Neural cell (in vitro differentiated cells): ENCODE data around the gene PLIN4. TPM values are rescaled to one million over a fixed set of nuclear protein-coding genes. Genes with fewer than 3 reads are reported as not detected.

Experiments used
- H2AFZ ChIP-seq: fragments of 200-600, 300-800 bp; sonication (generic), shearing (Covaris generic); 2 replicates; pipeline ENCODE4 v1.6.0; 2014; ENCODE audit warnings: low read depth, mild to moderate bottlenecking, antibody characterized with exemption, low read length, moderate library complexity
- H3F3A ChIP-seq: fragments of 200-600 bp; shearing (Covaris generic); 2 replicates; pipeline ENCODE4 v1.6.1; 2016; ENCODE audit warnings: mild to moderate bottlenecking, moderate library complexity, mixed read lengths, antibody characterized with exemption, low read length; ENCODE audit not compliant: insufficient read depth, poor library complexity, severe bottlenecking
- H3K27ac ChIP-seq: fragments of 200-600, 300-800 bp; sonication (generic), shearing (Covaris generic); 2 replicates; pipeline ENCODE4 v1.5.1; 2014; ENCODE audit warnings: mild to moderate bottlenecking, low read length, moderate library complexity
- H3K27me3 ChIP-seq: fragments of 300-800, 200-600 bp; sonication (generic), shearing (Covaris generic); 2 replicates; pipeline ENCODE4 v1.6.0; 2014; ENCODE audit warnings: mild to moderate bottlenecking, low read depth, low read length, moderate library complexity; ENCODE audit not compliant: insufficient read depth
- H3K36me3 ChIP-seq: fragments of 300-800, 200-600 bp; sonication (generic), shearing (Covaris generic); 2 replicates; pipeline ENCODE4 v1.5.1; 2014; ENCODE audit warnings: mild to moderate bottlenecking, antibody characterized with exemption, low read length, moderate library complexity; ENCODE audit not compliant: insufficient read depth
- H3K4me2 ChIP-seq: fragments of 300-800, 200-600 bp; sonication (generic), shearing (Covaris generic); 2 replicates; pipeline ENCODE4 v1.6.0; 2014; ENCODE audit warnings: mild to moderate bottlenecking, low read length
- H3K4me3 ChIP-seq: fragments of 300-800, 200-600 bp; sonication (generic), shearing (Covaris generic); 2 replicates; pipeline ENCODE4 v1.5.1; 2014; ENCODE audit warnings: mild to moderate bottlenecking, low read length, moderate library complexity
- H3K79me2 ChIP-seq: fragments of 200-600 bp; shearing (Covaris generic); replicated peaks from 2 replicates; pipeline ENCODE4 v1.6.0; 2014; ENCODE audit warnings: mild to moderate bottlenecking, low read length, moderate library complexity; ENCODE audit not compliant: insufficient read depth
- H3K9ac ChIP-seq: fragments of 300-800, 200-600 bp; sonication (generic), shearing (Covaris generic); 2 replicates; pipeline ENCODE4 v1.6.1; 2016; ENCODE audit warnings: mild to moderate bottlenecking, low read length, mixed read lengths
- H3K9me2 ChIP-seq: fragments of 200-600 bp; shearing (Covaris generic); 2 replicates; pipeline ENCODE4 v1.6.1; 2016; ENCODE audit warnings: mild to moderate bottlenecking, low read length, mixed read lengths; ENCODE audit not compliant: insufficient read depth
- H3K9me3 ChIP-seq: fragments of 200-600, 300-800 bp; sonication (generic), shearing (Covaris generic); 2 replicates; pipeline ENCODE4 v1.6.1; 2016; ENCODE audit warnings: mild to moderate bottlenecking, mixed run types, low read length, moderate library complexity, mixed read lengths
- H4K20me1 ChIP-seq: fragments of 200-600 bp; shearing (Covaris generic); 2 replicates; pipeline ENCODE4 v1.6.1; 2016; ENCODE audit warnings: mild to moderate bottlenecking, mixed run types; ENCODE audit not compliant: insufficient read depth
- EP300 ChIP-seq: fragments of 450-650 bp; conservative IDR thresholded peaks from 2 replicates; pipeline ENCODE4 v1.6.1; 2014; ENCODE audit warnings: antibody characterized with exemption, mild to moderate bottlenecking, moderate library complexity; ENCODE audit not compliant: poor library complexity, severe bottlenecking
- EZH2 ChIP-seq: fragments of 200-600, 300-800 bp; shearing (Covaris generic), sonication (generic); IDR thresholded peaks from 2 replicates; pipeline ENCODE4 v1.6.1; 2014; ENCODE audit warnings: antibody characterized with exemption, low read length, borderline replicate concordance, mild to moderate bottlenecking; ENCODE audit not compliant: insufficient read depth, poor library complexity, severe bottlenecking
- MXI1 ChIP-seq: fragments of 450-650 bp; conservative IDR thresholded peaks from 2 replicates; pipeline ENCODE4 v1.6.1; 2014; ENCODE audit warnings: antibody characterized with exemption, mild to moderate bottlenecking; ENCODE audit not compliant: poor library complexity, severe bottlenecking
- POLR2AphosphoS5 ChIP-seq: IDR thresholded peaks from 2 replicates; pipeline ENCODE4 v1.6.1; 2012
- RAD21 ChIP-seq: fragments of 450-650 bp; conservative IDR thresholded peaks from 2 replicates; pipeline ENCODE4 v1.6.1; 2014; ENCODE audit warnings: antibody characterized with exemption, mild to moderate bottlenecking, moderate library complexity
- SMC3 ChIP-seq: fragments of 450-650 bp; conservative IDR thresholded peaks from 2 replicates; pipeline ENCODE4 v1.6.1; 2014; ENCODE audit warnings: antibody characterized with exemption, mild to moderate bottlenecking, moderate library complexity; ENCODE audit not compliant: poor library complexity
- TAF1 ChIP-seq: IDR thresholded peaks from 2 replicates; pipeline ENCODE4 v1.6.1; 2012; ENCODE audit warnings: low read depth
- polyA plus RNA-seq: library from polyadenylated mRNA; depleted of rRNA; stranded (reverse); fragments of >200 nt; gene quantifications from 2 replicates; pipeline ENCODE4 v1.2.3, GENCODE V29; 2014
- TF ChIP-seq, protein P1 (sequence below): IDR thresholded peaks from 2 replicates; pipeline ENCODE4 v1.6.1; 2012; ENCODE audit warnings: borderline replicate concordance
- TF ChIP-seq, protein P2 (sequence below): fragments of 450-650 bp; IDR thresholded peaks from 2 replicates; pipeline ENCODE4 v1.5.1; 2014; ENCODE audit warnings: antibody characterized with exemption, mild to moderate bottlenecking, moderate library complexity; ENCODE audit not compliant: poor library complexity, severe bottlenecking

The PLIN4 gene
- polyA plus RNA-seq, 1 donor from 2014 or later: not detected

DNA sequence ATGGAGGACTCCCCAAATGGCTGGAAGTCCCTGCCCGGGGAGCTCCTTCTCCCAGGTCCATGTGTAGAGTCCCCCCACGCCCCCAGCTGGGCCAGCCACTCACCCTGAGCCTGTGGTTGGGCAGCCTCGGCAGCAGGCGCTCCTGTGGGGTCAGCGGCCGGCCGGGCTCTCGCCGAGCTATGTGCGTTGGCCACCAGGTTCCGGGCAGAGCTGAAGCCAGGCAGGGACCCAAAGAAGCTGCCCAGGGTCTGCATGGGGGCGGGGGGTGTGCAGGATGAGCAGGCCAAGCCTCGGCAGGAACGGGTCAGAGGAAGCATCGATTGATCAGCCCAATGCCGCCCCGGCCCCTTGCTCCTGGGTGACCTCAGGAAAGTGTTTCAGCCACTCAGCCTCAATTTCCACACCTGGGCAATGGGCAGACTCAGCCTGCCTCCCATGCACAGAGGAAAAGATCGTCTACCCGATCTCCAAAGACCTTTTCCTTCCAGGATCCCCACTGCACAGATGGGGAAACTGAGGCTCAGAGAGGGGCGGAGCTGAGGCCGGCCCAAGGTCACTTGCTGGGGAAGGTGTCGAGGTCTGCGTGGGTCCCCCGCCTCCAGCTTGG, 732 bp downstream of the PLIN4 start:
- no peaks in the 10 kb centered on the region for H4K20me1 ChIP-seq
- H3K9me2 ChIP-seq: no peaks in the 10 kb centered on the region
- no peak overlapping the region for H3K9ac ChIP-seq
- H3K79me2 ChIP-seq: no peaks in the 10 kb centered on the region
- no peaks in the 10 kb centered on the region for H3K36me3 ChIP-seq
- no peak overlapping the region for H3K4me2 ChIP-seq
- no peaks in the 10 kb centered on the region for H3F3A ChIP-seq
- no peak overlapping the region for H2AFZ ChIP-seq
- no peaks in the 10 kb centered on the region for H3K27me3 ChIP-seq
- H3K4me3 ChIP-seq: no peak overlapping the region
- H3K27ac ChIP-seq: no peak overlapping the region
- H3K9me3 ChIP-seq: no peaks in the 10 kb centered on the region
- TF ChIP-seq MXI1 (no peak), TAF1 (no peak), RAD21 (no peak), SMC3 (no peak), EZH2 (no peak), EP300 (no peak), POLR2AphosphoS5 (no peak)
- TF ChIP-seq, protein P1, sequence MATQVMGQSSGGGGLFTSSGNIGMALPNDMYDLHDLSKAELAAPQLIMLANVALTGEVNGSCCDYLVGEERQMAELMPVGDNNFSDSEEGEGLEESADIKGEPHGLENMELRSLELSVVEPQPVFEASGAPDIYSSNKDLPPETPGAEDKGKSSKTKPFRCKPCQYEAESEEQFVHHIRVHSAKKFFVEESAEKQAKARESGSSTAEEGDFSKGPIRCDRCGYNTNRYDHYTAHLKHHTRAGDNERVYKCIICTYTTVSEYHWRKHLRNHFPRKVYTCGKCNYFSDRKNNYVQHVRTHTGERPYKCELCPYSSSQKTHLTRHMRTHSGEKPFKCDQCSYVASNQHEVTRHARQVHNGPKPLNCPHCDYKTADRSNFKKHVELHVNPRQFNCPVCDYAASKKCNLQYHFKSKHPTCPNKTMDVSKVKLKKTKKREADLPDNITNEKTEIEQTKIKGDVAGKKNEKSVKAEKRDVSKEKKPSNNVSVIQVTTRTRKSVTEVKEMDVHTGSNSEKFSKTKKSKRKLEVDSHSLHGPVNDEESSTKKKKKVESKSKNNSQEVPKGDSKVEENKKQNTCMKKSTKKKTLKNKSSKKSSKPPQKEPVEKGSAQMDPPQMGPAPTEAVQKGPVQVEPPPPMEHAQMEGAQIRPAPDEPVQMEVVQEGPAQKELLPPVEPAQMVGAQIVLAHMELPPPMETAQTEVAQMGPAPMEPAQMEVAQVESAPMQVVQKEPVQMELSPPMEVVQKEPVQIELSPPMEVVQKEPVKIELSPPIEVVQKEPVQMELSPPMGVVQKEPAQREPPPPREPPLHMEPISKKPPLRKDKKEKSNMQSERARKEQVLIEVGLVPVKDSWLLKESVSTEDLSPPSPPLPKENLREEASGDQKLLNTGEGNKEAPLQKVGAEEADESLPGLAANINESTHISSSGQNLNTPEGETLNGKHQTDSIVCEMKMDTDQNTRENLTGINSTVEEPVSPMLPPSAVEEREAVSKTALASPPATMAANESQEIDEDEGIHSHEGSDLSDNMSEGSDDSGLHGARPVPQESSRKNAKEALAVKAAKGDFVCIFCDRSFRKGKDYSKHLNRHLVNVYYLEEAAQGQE: no peak
- TF ChIP-seq, protein P2, sequence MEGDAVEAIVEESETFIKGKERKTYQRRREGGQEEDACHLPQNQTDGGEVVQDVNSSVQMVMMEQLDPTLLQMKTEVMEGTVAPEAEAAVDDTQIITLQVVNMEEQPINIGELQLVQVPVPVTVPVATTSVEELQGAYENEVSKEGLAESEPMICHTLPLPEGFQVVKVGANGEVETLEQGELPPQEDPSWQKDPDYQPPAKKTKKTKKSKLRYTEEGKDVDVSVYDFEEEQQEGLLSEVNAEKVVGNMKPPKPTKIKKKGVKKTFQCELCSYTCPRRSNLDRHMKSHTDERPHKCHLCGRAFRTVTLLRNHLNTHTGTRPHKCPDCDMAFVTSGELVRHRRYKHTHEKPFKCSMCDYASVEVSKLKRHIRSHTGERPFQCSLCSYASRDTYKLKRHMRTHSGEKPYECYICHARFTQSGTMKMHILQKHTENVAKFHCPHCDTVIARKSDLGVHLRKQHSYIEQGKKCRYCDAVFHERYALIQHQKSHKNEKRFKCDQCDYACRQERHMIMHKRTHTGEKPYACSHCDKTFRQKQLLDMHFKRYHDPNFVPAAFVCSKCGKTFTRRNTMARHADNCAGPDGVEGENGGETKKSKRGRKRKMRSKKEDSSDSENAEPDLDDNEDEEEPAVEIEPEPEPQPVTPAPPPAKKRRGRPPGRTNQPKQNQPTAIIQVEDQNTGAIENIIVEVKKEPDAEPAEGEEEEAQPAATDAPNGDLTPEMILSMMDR: no peak

DNA sequence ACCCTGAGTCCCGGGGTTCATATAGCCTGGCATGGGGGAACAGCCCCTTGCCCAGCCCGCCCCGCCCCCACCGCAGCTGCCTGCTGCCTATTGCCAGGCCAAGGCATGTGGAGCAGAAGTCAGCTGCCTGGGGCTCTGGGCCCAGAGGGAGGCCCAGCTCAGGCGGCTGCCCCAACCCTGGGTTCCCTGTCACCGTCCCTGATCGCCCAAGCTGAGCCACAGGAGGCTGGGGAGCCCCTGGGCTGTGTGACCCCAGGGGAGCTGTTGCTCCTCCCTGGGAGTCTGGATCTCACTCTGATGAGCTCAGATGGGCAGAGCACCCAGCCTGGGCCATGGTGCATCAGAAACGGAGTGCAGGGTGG, 1.4 kb downstream of the PLIN4 start:
- no peak overlapping the region for H3K27ac ChIP-seq

More for the DNA sequence above, 1.4 kb downstream of the PLIN4 start:
- Histone ChIP-seq H3K79me2 (no peaks in the 10 kb centered on the region), H4K20me1 (no peaks in the 10 kb centered on the region), H2AFZ (no peak overlapping the region), H3K9ac (no peak overlapping the region), H3K36me3 (no peaks in the 10 kb centered on the region), H3K27me3 (no peaks in the 10 kb centered on the region), H3K4me2 (no peak overlapping the region), H3K9me3 (no peaks in the 10 kb centered on the region), H3F3A (no peaks in the 10 kb centered on the region), H3K4me3 (no peak overlapping the region), H3K9me2 (no peaks in the 10 kb centered on the region)
- TF ChIP-seq EZH2: no peak
- TF ChIP-seq, protein P1: no peak
- no peak for TF ChIP-seq MXI1
- no peak for TF ChIP-seq POLR2AphosphoS5
- TF ChIP-seq RAD21: no peak
- no peak for TF ChIP-seq TAF1
- no peak for TF ChIP-seq SMC3
- no peak for TF ChIP-seq EP300
- TF ChIP-seq, protein P2: no peak
